Skin epidermis (tissue), 12 donors: ENCODE measurements around the gene STARD8.

Source experiments
- H3K27ac ChIP-seq, 21 experiments: fragments of 200-600 bp; sonication (generic) in 11 of 21; one replicate each; pipeline ENCODE4 v1.5.0; 2020; ENCODE audit warnings: mild to moderate bottlenecking in 3 of 21, inconsistent platforms in 2 of 21, moderate library complexity in 2 of 21
- H3K4me3 ChIP-seq, 7 experiments: fragments of 200-600 bp; sonication (generic) in 2 of 7; one replicate each; pipeline ENCODE4 v1.5.0; 2020; ENCODE audit warnings: inconsistent platforms in 2 of 7, mild to moderate bottlenecking in 2 of 7, moderate library complexity in 1 of 7

The STARD8 gene

GRCh38 chrX:68658530-68658929 lies 11.1 kb downstream of the STARD8 start:
- H3K4me3 ChIP-seq: no peak overlapping the region
- no peak overlapping the region for H3K27ac ChIP-seq

- H3K27ac ChIP-seq: no peak overlapping the region
- no peak overlapping the region for H3K4me3 ChIP-seq
These were observed 11.9 kb downstream of the STARD8 start for GRCh38 chrX:68659385-68659784.

GRCh38 chrX:68659786-68660185 lies 12.3 kb downstream of the STARD8 start:
- no peak overlapping the region for H3K27ac ChIP-seq
- H3K4me3 ChIP-seq: no peak overlapping the region

- Histone ChIP-seq H3K27ac (no peak overlapping the region), H3K4me3 (no peak overlapping the region)
These were observed 13.3 kb downstream of the STARD8 start for GRCh38 chrX:68660746-68661145.

- Histone ChIP-seq H3K27ac (no peak overlapping the region), H3K4me3 (no peak overlapping the region)
These were observed 18.0 kb downstream of the STARD8 start for GRCh38 chrX:68665502-68665901.

GRCh38 chrX:68666580-68666979 lies 19.1 kb downstream of the STARD8 start:
- Histone ChIP-seq H3K27ac (peak overlapping the region in 1 of 21 experiments; percentile 21), H3K4me3 (no peak overlapping the region)

GRCh38 chrX:68669094-68669860 lies 21.8 kb downstream of the STARD8 start:
- Histone ChIP-seq H3K27ac (no peak overlapping the region), H3K4me3 (no peak overlapping the region)

- no peak overlapping the region for H3K27ac ChIP-seq
These were observed 22.4 kb downstream of the STARD8 start for GRCh38 chrX:68669871-68670270.

GRCh38 chrX:68671221-68671620 lies 23.8 kb downstream of the STARD8 start:
- H3K27ac ChIP-seq: no peak overlapping the region
- no peak overlapping the region for H3K4me3 ChIP-seq

More at GRCh38 chrX:68669871-68670270, 22.4 kb downstream of the STARD8 start:
- H3K4me3 ChIP-seq: no peak overlapping the region

- no peak overlapping the region for H3K4me3 ChIP-seq
- H3K27ac ChIP-seq: peak overlapping the region in 6 of 21 experiments; percentile 9 to 37 (median 22)
These were observed 25.3 kb downstream of the STARD8 start for GRCh38 chrX:68672581-68673318.

- Histone ChIP-seq H3K27ac (no peak overlapping the region), H3K4me3 (no peak overlapping the region)
These were observed 28.1 kb downstream of the STARD8 start for GRCh38 chrX:68675571-68675970.

GRCh38 chrX:68676335-68676734 lies 28.9 kb downstream of the STARD8 start:
- H3K4me3 ChIP-seq: no peak overlapping the region
- no peak overlapping the region for H3K27ac ChIP-seq

- Histone ChIP-seq H3K4me3 (no peak overlapping the region), H3K27ac (no peak overlapping the region)
These were observed 30.5 kb downstream of the STARD8 start for GRCh38 chrX:68677998-68678397.

- Histone ChIP-seq H3K27ac (no peak overlapping the region), H3K4me3 (no peak overlapping the region)
These were observed 34.0 kb downstream of the STARD8 start for GRCh38 chrX:68681443-68681941.

GRCh38 chrX:68682790-68683189 lies 35.3 kb downstream of the STARD8 start:
- Histone ChIP-seq H3K27ac (no peak overlapping the region), H3K4me3 (no peak overlapping the region)

GRCh38 chrX:68683580-68683979 lies 36.1 kb downstream of the STARD8 start:
- peak overlapping the region in 3 of 21 experiments; percentile 21 to 36 (median 28) for H3K27ac ChIP-seq
- no peak overlapping the region for H3K4me3 ChIP-seq

- Histone ChIP-seq H3K4me3 (no peak overlapping the region), H3K27ac (peak overlapping the region in 5 of 21 experiments; percentile 28 to 42 (median 36))
These were observed 36.9 kb downstream of the STARD8 start for GRCh38 chrX:68684291-68684918.

- Histone ChIP-seq H3K4me3 (no peak overlapping the region), H3K27ac (peak overlapping the region in 4 of 21 experiments; percentile 28 to 42 (median 36))
These were observed 37.4 kb downstream of the STARD8 start for GRCh38 chrX:68684919-68685304.

GRCh38 chrX:68685685-68686084 lies 38.2 kb downstream of the STARD8 start:
- H3K4me3 ChIP-seq: no peak overlapping the region
- H3K27ac ChIP-seq: peak overlapping the region in 5 of 21 experiments; percentile 5 to 70 (median 42)
